Left kidney (tissue), 2 donors: Measurements from ENCODE around the gene NR2F1. TPM values are rescaled to one million over a fixed set of nuclear protein-coding genes. Genes with fewer than 3 reads are reported as not detected.

Experiments used
- DNase-seq: peaks from one replicate; pipeline ENCODE4 v3.0.0-alpha.2; 2013
- polyA plus RNA-seq: library from polyadenylated mRNA; unstranded; fragments of 120-200 nt; gene quantifications from one replicate; pipeline ENCODE4 v1.2.1, GENCODE V29; 2013; ENCODE audit not compliant: insufficient read length

Gene NR2F1
- polyA plus RNA-seq, 1 donor, result 220 TPM

GRCh38 chr5:93636837-93637236 lies 53.8 kb downstream of the NR2F1 start:
- no peak for DNase-seq

- no peak for DNase-seq
These were observed 54.7 kb downstream of the NR2F1 start for GRCh38 chr5:93637697-93638096.

- DNase-seq, result no peak
These were observed 59.5 kb downstream of the NR2F1 start for GRCh38 chr5:93642526-93642925.

Other genes with a start within 250 kb of the NR2F1 start
- gene NR2F1-AS1, start 2.0 kb upstream of the NR2F1 start, polyA plus RNA-seq, result 59.1 TPM
- 0.08 TPM for gene POU5F2, start 158.4 kb downstream of the NR2F1 start, polyA plus RNA-seq